ENCODE results near the gene SEMA4B.
"Not testable (repeated sequence)": the region's sequence is repeated elsewhere in the genome, so short reads cannot be mapped to it uniquely, and the experiment has no call there.

SEMA4B gene

DNA sequence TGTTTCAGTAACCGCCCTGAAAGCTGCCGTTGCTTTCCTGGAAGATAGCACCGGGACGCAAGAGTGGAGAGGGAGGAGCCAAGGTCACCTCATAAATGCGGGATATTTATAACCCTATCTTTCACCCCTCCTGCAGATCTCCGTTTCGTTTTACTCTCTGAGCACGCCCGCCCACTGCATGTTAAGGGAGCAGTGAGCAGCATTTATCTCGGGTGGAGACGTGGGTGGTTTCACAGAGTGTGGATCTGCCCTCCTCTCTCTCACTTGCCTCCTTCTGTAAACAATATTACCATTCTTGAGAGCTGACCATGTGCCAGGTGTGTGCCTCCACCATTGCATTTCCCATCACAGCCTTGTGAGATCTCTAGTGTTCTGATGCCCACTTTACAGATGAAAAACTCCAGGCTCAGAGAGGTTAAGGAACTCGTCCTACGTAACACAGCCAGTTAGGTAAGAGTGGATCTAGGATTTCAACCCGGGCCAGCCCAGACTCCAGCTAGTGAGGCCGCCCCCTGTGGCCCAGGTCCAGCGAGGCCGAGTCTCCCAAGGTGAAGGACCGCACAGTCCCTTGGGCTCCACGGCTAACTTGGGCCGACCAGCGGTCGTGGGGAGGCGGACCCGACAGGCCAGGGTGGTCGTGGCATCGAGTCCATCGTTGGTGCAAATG lies 16.9 kb upstream of the SEMA4B start:
- Histone ChIP-seq H3K27ac (ENCODE audit: low read depth, low read length) (no peak overlapping the region), H3K9ac (ENCODE audit: low read depth, low read length) (no peak overlapping the region), H3K4me1 (ENCODE audit: control insufficient read depth, insufficient read depth, low read length) (peaks cover 10% of the 10 kb centered on the region), H3K36me3 (ENCODE audit: control insufficient read depth, insufficient read depth, low read length) (no peaks in the 10 kb centered on the region), H3K27me3 (ENCODE audit: control insufficient read depth, insufficient read depth, low read length) (no peaks in the 10 kb centered on the region), H3K4me3 (ENCODE audit: low read depth, low read length) (peak overlapping the region; percentile 72), H3K9me3 (ENCODE audit: control insufficient read depth, insufficient read depth, low read length) (no peaks in the 10 kb centered on the region)

DNA sequence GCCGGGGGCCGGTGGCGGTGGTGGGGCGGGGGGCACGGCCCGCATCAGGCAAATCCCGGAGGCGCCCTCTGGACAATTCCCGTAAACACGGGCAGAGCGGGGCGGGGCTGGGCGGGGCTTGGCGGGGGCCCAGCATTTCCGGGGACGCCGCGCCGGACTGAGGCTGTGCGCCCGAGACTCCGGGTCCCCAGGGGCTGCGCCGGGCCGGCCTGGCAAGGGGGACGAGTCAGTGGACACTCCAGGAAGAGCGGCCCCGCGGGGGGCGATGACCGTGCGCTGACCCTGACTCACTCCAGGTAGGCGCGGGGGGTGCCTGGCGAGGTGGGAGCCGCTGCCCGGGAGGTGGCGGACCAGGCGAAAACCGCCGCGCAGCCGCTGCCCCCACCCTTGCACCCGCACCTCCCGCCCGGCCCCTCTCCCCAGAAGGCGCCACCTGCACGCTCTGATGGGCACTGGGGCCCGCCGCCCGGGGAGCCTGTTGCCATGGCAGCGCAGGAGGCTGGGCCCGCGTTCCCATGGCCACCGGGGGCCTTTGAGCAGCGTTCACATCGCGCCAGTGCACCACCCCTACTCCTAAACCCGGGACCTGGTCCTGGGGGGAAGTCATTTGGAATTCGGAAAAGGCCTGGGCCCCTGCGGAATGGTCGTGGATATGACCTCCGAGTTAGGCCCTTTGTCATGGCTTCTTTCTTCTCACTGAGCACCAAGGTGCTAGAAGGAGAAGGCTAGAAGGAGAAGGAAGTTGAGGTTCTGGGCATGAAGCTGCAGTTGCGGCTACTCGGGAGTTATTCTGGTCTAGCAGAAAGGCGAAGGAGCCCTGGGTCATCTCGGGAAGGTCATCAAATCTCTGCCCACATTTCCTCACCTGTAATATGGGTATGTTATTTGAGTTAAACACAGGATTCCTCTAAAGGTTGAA lies 16.1 kb upstream of the SEMA4B start:
- H3K4me3 ChIP-seq (ENCODE audit: low read depth, low read length), result peak overlapping the region; percentile 72
- no peaks in the 10 kb centered on the region for H3K9me3 ChIP-seq (ENCODE audit: control insufficient read depth, insufficient read depth, low read length)
- H3K27me3 ChIP-seq (ENCODE audit: control insufficient read depth, insufficient read depth, low read length), result no peaks in the 10 kb centered on the region
- H3K9ac ChIP-seq (ENCODE audit: low read depth, low read length), result no peak overlapping the region
- H3K27ac ChIP-seq (ENCODE audit: low read depth, low read length), result peak overlapping the region; percentile 30
- peaks cover 10% of the 10 kb centered on the region for H3K4me1 ChIP-seq (ENCODE audit: control insufficient read depth, insufficient read depth, low read length)
- H3K36me3 ChIP-seq (ENCODE audit: control insufficient read depth, insufficient read depth, low read length), result no peaks in the 10 kb centered on the region

DNA sequence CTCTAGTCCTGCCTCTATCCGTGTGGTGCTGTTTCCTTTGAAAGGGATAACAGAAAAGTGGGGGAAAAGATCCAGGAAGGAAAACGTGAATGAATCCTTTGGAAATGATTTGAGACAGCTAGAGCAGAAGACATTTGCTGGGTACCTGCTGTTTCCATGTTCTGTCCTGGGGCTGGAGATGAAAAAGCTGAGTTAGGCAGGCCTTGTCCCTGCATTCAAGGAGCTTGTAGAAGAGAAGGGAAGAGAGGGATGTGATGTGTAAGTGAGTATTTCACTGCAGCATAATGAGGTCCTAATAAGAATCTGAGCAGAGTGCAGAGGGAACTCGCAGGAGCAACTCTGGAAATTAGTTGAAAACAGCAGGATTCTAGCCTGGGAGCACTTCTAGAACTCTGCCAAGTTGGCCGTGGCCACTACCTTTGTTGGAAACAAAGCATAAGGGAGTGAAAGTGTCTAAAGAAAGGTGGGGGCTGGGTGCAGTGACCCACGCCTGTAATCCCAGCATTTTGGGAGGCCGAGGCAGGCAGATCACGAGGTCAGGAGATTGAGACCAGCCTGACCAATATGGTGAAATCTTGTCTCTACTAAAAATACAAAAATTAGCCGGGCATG lies 13.8 kb upstream of the SEMA4B start:
- H3K9me3 ChIP-seq (ENCODE audit: control insufficient read depth, insufficient read depth, low read length), result no peaks in the 10 kb centered on the region
- H3K36me3 ChIP-seq (ENCODE audit: control insufficient read depth, insufficient read depth, low read length), result no peaks in the 10 kb centered on the region
- H3K27ac ChIP-seq (ENCODE audit: low read depth, low read length), result no peak overlapping the region
- no peak overlapping the region for H3K9ac ChIP-seq (ENCODE audit: low read depth, low read length)
- no peak overlapping the region for H3K4me3 ChIP-seq (ENCODE audit: low read depth, low read length)
- no peaks in the 10 kb centered on the region for H3K27me3 ChIP-seq (ENCODE audit: control insufficient read depth, insufficient read depth, low read length)
- H3K4me1 ChIP-seq (ENCODE audit: control insufficient read depth, insufficient read depth, low read length), result peaks cover 10% of the 10 kb centered on the region

DNA sequence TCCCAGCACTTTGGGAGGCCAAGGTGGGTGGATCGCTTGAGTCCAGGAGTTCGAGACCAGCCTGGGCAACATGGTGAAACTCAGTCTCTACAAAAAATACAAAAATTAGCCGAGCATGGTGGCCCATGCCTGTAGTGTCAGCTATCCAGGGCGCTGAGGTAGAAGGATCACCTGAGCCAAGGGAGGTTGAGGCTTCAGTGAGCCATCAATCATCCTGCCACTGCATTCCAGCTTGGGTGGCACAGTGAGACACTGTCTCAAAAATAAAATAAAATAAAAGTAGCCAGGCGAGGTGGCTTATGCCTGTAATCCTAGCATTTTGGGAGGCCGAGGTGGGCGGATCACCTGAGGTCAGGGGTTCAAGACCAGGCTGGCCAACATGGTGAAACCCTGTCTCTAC lies 13.1 kb upstream of the SEMA4B start:
- not testable (repeated sequence) for H3K27me3 ChIP-seq (ENCODE audit: control insufficient read depth, insufficient read depth, low read length); H3K4me3 ChIP-seq (ENCODE audit: low read depth, low read length); H3K36me3 ChIP-seq (ENCODE audit: control insufficient read depth, insufficient read depth, low read length); H3K9ac ChIP-seq (ENCODE audit: low read depth, low read length); H3K9me3 ChIP-seq (ENCODE audit: control insufficient read depth, insufficient read depth, low read length); H3K4me1 ChIP-seq (ENCODE audit: control insufficient read depth, insufficient read depth, low read length); H3K27ac ChIP-seq (ENCODE audit: low read depth, low read length)

DNA sequence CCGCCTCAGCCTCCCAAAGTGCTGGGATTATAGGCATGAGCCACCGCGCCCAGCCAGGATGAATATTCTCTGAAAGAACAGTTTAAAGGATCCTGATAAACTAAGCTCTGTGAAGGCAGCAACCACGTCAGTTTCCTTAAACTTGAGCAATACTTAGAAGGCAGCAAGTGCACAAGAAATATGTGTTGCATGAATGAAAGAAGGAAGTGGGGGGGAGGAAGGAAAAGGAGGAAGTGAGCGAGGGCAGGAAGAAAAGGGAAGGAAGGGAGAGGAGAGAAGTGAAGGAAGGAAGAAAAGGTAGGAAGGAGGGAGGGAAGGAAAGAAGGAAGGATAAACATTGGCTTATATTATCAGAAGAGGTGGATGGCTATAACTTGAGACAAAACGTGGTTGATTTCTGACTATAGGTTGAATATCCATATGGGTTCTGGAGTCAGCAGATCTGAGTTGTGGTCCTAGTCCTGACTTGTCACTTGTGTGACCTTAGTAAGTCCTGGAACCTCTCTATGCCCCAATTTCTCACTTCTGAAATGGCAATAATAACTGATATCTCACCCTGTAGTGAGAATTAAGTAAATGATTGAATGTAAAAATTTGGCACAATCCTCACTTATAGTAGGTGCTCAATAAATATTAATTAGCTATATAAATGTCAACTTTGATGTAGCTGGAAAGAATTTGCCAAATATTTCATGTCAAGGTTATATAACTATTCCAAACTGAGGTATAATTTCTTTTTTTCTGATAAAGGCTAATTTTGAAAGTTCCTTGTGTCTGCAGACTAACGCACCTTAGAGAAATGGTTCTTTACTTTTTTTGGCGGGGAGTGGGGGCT lies 12.0 kb upstream of the SEMA4B start:
- Histone ChIP-seq H3K4me1 (ENCODE audit: control insufficient read depth, insufficient read depth, low read length) (peaks cover 8% of the 10 kb centered on the region), H3K9me3 (ENCODE audit: control insufficient read depth, insufficient read depth, low read length) (no peaks in the 10 kb centered on the region), H3K27me3 (ENCODE audit: control insufficient read depth, insufficient read depth, low read length) (no peaks in the 10 kb centered on the region), H3K4me3 (ENCODE audit: low read depth, low read length) (no peak overlapping the region), H3K9ac (ENCODE audit: low read depth, low read length) (no peak overlapping the region), H3K27ac (ENCODE audit: low read depth, low read length) (no peak overlapping the region), H3K36me3 (ENCODE audit: control insufficient read depth, insufficient read depth, low read length) (no peaks in the 10 kb centered on the region)

DNA sequence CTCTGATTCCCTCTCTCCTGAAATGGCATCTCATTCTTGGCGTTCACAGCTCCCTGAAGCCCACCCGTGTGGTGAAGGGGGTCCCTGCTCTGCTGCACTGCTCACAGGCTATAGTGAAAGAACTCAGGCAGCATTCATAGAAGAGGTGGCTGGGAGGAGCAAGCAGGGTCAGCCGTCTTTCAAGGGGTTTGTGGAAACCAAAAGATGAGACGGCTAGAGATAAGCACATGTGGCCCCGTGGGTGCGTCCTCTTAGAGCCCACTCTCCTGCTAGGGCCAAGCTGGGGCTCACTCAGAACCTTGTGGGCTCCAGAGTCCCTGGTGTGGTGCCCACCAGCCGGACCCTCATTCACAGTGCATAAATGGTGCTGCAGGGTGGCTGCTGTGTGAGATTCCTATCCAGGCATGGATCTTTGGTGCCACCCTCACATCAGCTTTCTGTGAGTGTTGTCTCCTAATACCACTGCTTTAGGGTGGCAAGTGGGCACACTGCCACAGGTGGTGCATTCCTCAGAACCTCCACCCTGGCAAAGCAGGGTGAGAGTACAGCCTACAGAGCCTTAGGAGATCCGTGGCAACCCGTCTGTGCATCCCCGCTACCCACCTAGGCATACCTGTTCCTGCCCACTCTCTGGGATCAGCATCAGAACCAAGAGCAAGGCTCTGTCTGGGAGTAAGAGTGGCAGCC lies 11.2 kb upstream of the SEMA4B start:
- H3K27ac ChIP-seq (ENCODE audit: low read depth, low read length), result no peak overlapping the region
- no peak overlapping the region for H3K9ac ChIP-seq (ENCODE audit: low read depth, low read length)
- H3K4me1 ChIP-seq (ENCODE audit: control insufficient read depth, insufficient read depth, low read length), result peaks cover 5% of the 10 kb centered on the region
- no peaks in the 10 kb centered on the region for H3K27me3 ChIP-seq (ENCODE audit: control insufficient read depth, insufficient read depth, low read length)
- no peak overlapping the region for H3K4me3 ChIP-seq (ENCODE audit: low read depth, low read length)
- no peaks in the 10 kb centered on the region for H3K36me3 ChIP-seq (ENCODE audit: control insufficient read depth, insufficient read depth, low read length)
- H3K9me3 ChIP-seq (ENCODE audit: control insufficient read depth, insufficient read depth, low read length), result no peaks in the 10 kb centered on the region

DNA sequence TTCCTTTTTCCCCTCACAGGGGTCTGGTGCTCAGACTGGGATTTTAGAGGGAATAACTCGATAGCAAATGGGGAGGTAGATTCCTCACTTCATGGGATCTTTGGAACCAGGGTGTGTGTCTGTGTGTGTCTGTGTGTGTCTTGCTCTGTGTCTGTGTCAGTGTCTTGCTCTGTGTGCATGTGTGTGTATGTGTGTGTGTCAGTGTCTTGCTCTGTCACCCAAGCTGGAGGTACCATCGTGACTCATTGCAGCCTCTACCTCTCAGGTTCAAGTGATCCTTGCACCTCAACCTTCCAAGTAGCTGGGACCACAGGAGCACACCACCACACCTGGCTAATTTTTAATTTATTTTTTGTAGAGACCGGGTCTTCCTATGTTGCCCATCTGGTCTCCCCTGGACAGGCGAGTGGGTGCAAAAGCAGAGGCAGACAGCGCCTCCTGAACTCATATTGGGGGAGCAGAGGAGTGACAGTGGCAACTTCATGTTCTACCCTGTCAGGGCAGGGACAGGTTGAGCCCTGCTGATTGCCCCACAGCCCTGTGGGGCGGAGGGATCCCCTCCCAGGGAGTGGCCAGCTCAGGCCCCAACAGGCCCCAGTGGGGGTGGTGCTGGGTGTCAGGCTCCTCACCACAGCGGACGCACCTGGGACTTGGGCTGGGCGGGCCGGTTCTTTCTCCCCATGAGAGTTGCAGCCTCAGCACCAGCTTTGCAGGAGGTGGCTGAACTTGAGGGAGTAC lies 10.4 kb upstream of the SEMA4B start:
- Histone ChIP-seq H3K4me1 (ENCODE audit: control insufficient read depth, insufficient read depth, low read length) (no peaks in the 10 kb centered on the region; the same call in 1 of the 2 replicates), H3K27ac (ENCODE audit: low read depth, low read length) (no peak overlapping the region), H3K9ac (ENCODE audit: low read depth, low read length) (no peak overlapping the region), H3K36me3 (ENCODE audit: control insufficient read depth, insufficient read depth, low read length) (no peaks in the 10 kb centered on the region), H3K9me3 (ENCODE audit: control insufficient read depth, insufficient read depth, low read length) (no peaks in the 10 kb centered on the region), H3K27me3 (ENCODE audit: control insufficient read depth, insufficient read depth, low read length) (no peaks in the 10 kb centered on the region), H3K4me3 (ENCODE audit: low read depth, low read length) (no peak overlapping the region)

DNA sequence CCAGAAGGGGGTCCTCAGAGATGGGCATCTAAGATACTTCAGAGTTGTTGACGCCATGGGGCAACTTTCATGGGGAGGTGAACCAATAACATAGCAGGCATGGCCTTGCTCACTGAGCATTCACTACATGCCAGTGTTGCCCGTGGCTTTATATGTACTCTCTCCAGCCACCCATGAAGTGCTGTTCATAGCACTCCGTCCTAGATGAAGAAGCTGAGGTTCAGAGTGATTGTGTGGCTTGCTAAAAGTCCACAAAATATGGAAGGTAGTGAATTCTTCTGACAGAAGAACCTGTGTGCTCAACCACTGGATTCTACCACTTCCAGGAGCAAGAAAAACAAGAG lies 9.8 kb upstream of the SEMA4B start:
- H3K27me3 ChIP-seq (ENCODE audit: control insufficient read depth, insufficient read depth, low read length), result no peaks in the 10 kb centered on the region
- H3K9me3 ChIP-seq (ENCODE audit: control insufficient read depth, insufficient read depth, low read length), result no peaks in the 10 kb centered on the region
- no peak overlapping the region for H3K27ac ChIP-seq (ENCODE audit: low read depth, low read length)
- H3K4me3 ChIP-seq (ENCODE audit: low read depth, low read length), result no peak overlapping the region
- no peaks in the 10 kb centered on the region for H3K36me3 ChIP-seq (ENCODE audit: control insufficient read depth, insufficient read depth, low read length)
- no peak overlapping the region for H3K9ac ChIP-seq (ENCODE audit: low read depth, low read length)
- no peaks in the 10 kb centered on the region; the same call in 1 of the 2 replicates for H3K4me1 ChIP-seq (ENCODE audit: control insufficient read depth, insufficient read depth, low read length)

DNA sequence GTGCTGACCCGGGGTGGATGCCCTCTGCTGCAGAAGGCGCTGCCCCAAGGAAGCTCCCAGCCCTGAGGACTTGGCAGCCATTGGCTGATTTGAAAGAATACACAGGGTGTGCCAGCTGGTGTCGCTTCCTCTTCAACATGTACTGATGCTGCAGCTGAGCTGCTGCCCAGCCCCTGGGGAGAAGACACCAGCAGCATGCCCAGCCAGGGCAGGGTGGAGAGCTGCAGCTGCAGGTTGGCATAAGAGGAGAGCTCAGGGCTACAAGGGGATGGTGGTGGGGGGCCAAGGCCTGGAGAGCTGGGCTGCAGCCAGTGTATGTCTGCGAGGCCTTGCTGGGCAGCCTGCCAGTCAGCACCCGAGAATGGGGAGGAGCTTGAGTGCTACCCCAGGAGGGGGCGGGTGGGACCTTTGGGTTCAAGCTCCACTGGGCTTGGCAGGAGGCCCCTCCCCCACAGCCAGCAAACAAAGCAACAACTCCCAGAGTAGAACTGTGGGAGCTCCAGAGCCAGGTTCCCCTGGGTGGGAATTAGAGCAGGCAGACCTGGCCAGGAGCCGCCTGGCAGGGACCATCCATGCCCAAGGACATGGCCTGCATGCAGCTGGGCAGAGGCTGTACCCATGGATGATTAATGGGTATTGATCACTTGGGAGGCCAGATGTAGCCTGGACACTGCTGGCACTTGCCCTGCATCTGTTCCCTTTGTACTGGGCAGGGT lies 9.2 kb upstream of the SEMA4B start:
- H3K27ac ChIP-seq (ENCODE audit: low read depth, low read length), result no peak overlapping the region

More for the DNA sequence above, 9.2 kb upstream of the SEMA4B start:
- H3K27me3 ChIP-seq (ENCODE audit: control insufficient read depth, insufficient read depth, low read length), result no peaks in the 10 kb centered on the region
- H3K9me3 ChIP-seq (ENCODE audit: control insufficient read depth, insufficient read depth, low read length), result no peaks in the 10 kb centered on the region
- H3K9ac ChIP-seq (ENCODE audit: low read depth, low read length), result no peak overlapping the region
- no peaks in the 10 kb centered on the region for H3K36me3 ChIP-seq (ENCODE audit: control insufficient read depth, insufficient read depth, low read length)
- no peak overlapping the region for H3K4me3 ChIP-seq (ENCODE audit: low read depth, low read length)
- H3K4me1 ChIP-seq (ENCODE audit: control insufficient read depth, insufficient read depth, low read length), result no peaks in the 10 kb centered on the region; the same call in 1 of the 2 replicates
